Thyroid gland (tissue), 4 donors: ENCODE results near the gene GARIN5A.

Experiments used
- CTCF ChIP-seq, 6 experiments: fragments of 200-600 bp in 3 of 6; fragments of 450-650 bp in 3 of 6; sonication (generic) in 3 of 6; IDR thresholded peaks; one replicate each; pipeline ENCODE4 v1.5.1; 2016 to 2019; ENCODE audit warnings: antibody characterized with exemption in 6 of 6, mild to moderate bottlenecking in 2 of 6, inconsistent platforms in 1 of 6, moderate library complexity in 1 of 6
- POLR2A ChIP-seq, 2 donors: fragments of 450-650 bp; IDR thresholded peaks; one replicate each; pipeline ENCODE4 v1.6.1; 2017; ENCODE audit warnings: antibody characterized with exemption in 2 of 2, mild to moderate bottlenecking in 2 of 2, moderate library complexity in 1 of 2

- TF ChIP-seq POLR2A (IDR thresholded peaks at IDR 0.05) (no peak), CTCF (IDR thresholded peaks at IDR 0.05) (no peak)
Observed at GRCh38 chr19:50522881-50523280, 46.2 kb upstream of the GARIN5A start.
